Measurements from ENCODE around the gene PRIM1. TPM values are rescaled to one million over a fixed set of nuclear protein-coding genes. Genes with fewer than 3 reads are reported as not detected.
A peak's percentile ranks its signal among the peaks of the same experiment; 100 is the strongest.

The PRIM1 gene
- total and polyA plus RNA-seq, 11 donors, result 2.4 to 6.1 (median 3.3) TPM

DNA sequence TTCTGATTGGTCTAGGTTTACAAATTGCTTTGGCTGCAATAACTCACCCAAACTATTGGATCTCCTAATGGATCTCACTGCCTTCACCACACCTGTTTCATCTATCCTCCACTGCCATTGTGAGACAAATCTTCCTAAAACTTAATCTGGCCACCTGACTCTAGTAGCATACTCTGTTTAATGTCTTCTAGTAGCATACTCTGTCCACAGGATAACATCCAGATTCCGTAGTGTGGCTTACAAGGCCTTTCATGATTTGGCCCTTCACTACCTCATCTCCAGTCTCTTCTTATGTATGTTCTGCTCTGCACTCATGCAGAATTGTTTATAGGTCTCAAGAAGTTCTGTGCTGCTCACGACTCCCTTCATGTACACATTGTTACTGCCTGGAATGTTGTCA is 21.0 kb upstream of the PRIM1 start:
- Histone ChIP-seq H3K4me1 (no peaks in the 10 kb centered on the region), H3K27ac (no peak overlapping the region), H3K4me3 (no peak overlapping the region), H3K36me3 (no peaks in the 10 kb centered on the region), H3K9me3 (no peaks in the 10 kb centered on the region), H3K27me3 (no peaks in the 10 kb centered on the region)
- DNase-seq (no peak), ATAC-seq (no peak)
- intact Hi-C loops (cut with DNase I), result no loop called here
- WGBS, 4 donors, result 88 to 98% (median 91%) methylated on average over 2 of the region's 2 CpGs
- TF ChIP-seq POLR2A (IDR thresholded peaks at IDR 0.05) (no peak), CTCF (IDR thresholded peaks at IDR 0.05) (no peak)

- H3K4me3 ChIP-seq, result no peak overlapping the region
- H3K9me3 ChIP-seq, result no peaks in the 10 kb centered on the region
- no peak for DNase-seq
- WGBS, 4 donors, result 75 to 97% (median 87%) methylated on average over 5 of the region's 5 CpGs
- H3K27ac ChIP-seq, result no peak overlapping the region
- intact Hi-C loops (cut with DNase I), result no loop called here
- no peaks in the 10 kb centered on the region for H3K4me1 ChIP-seq
- no peak for ATAC-seq
- no peaks in the 10 kb centered on the region for H3K36me3 ChIP-seq
- no peak for TF ChIP-seq CTCF (IDR thresholded peaks at IDR 0.05)
- no peak for TF ChIP-seq POLR2A (IDR thresholded peaks at IDR 0.05)
- H3K27me3 ChIP-seq, result no peaks in the 10 kb centered on the region
Observed at GRCh38 chr12:56772625-56773024, 20.5 kb upstream of the PRIM1 start.

DNA sequence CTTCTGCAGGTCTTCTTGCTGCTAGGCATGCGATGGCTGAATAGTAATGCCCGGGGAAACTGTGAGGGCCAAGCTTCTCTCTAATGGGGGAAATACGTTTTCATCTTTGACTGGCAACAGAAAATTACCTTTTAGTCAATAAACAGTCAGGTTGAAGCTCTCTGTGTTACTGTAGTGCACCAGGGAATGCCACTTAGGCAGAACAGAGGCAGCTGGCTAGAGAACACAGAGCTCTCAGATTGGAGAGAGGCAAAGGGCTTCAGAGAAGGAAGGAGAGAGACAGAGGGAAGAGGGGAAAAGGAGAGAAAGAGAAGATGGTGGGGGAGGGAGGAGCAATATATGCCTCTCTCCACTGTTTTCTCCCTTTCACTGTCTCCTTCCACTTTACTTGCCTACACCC is 17.7 kb upstream of the PRIM1 start:
- no peak overlapping the region for H3K4me3 ChIP-seq
- ATAC-seq (no peak), DNase-seq (no peak)
- 86 to 95% (median 91%) methylated on average over 3 of the region's 3 CpGs for WGBS, 4 donors
- intact Hi-C loops (cut with DNase I), result no loop called here
- TF ChIP-seq CTCF (IDR thresholded peaks at IDR 0.05), result no peak
- no peak for TF ChIP-seq POLR2A (IDR thresholded peaks at IDR 0.05)
- H3K36me3 ChIP-seq, result no peaks in the 10 kb centered on the region
- H3K27ac ChIP-seq, result no peak overlapping the region
- no peaks in the 10 kb centered on the region for H3K4me1 ChIP-seq
- H3K9me3 ChIP-seq, result no peaks in the 10 kb centered on the region
- no peaks in the 10 kb centered on the region for H3K27me3 ChIP-seq

DNA sequence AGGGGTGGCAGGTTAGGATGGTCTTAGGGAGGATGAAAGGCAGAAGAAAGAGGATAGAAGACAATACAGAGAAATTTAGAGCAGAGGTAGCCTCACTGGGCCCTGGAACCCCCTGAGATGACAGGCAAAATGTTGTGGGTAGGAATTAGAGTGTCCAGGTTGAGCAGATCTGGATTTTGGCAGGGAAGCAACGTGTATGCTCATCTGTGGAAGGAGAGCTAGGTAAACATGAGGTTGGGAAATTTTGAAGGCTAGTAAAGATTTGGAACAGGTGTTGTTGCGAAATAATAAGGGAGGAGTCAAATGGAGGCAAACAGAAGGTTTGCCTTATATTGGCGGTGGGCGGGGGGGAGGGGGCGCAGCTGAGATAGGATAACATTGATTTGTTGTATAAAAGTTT is 16.3 kb upstream of the PRIM1 start:
- ATAC-seq (no peak), DNase-seq (no peak)
- Histone ChIP-seq H3K27me3 (no peaks in the 10 kb centered on the region), H3K27ac (peak overlapping the region in 1 of 12 donors; percentile 40), H3K4me3 (no peak overlapping the region), H3K9me3 (no peaks in the 10 kb centered on the region), H3K36me3 (no peaks in the 10 kb centered on the region), H3K4me1 (no peaks in the 10 kb centered on the region)
- 89 to 95% (median 92%) methylated on average over 5 of the region's 5 CpGs for WGBS, 4 donors
- intact Hi-C loops (cut with DNase I), result no loop called here
- TF ChIP-seq CTCF (IDR thresholded peaks at IDR 0.05) (no peak), POLR2A (IDR thresholded peaks at IDR 0.05) (no peak)
